HepG2 (cell line): ENCODE results near the gene ADGRB2. TPM values are rescaled to one million over a fixed set of nuclear protein-coding genes. Genes with fewer than 3 reads are reported as not detected.

Source experiments
- AHDC1 ChIP-seq: sonication (generic); formaldehyde crosslinking; IDR thresholded peaks from 2 replicates; pipeline ENCODE4 v1.5.1; 2020; ENCODE audit warnings: mild to moderate bottlenecking, missing genetic modification reagents, borderline replicate concordance
- ELF4 ChIP-seq: sonication (generic); formaldehyde crosslinking; IDR thresholded peaks from 2 replicates; pipeline ENCODE4 v1.5.0; 2020; ENCODE audit warnings: missing genetic modification reagents, mild to moderate bottlenecking, moderate library complexity, borderline replicate concordance
- FOXM1 ChIP-seq: sonication (generic); formaldehyde crosslinking; IDR thresholded peaks from 2 replicates; pipeline ENCODE4 v1.5.0; 2020; ENCODE audit warnings: missing genetic modification reagents
- HMG20A ChIP-seq: IDR thresholded peaks from 2 replicates; pipeline ENCODE4 v1.6.1; 2016; ENCODE audit warnings: borderline replicate concordance
- HMGXB4 ChIP-seq, 2 experiments: sonication (generic) in 1 of 2; formaldehyde crosslinking in 1 of 2; IDR thresholded peaks; 2 replicates each; pipeline versions ENCODE4 v1.4.0 to v1.6.1; 2018 to 2020; ENCODE audit warnings: missing genetic modification reagents in 2 of 2, borderline replicate concordance in 1 of 2, low read depth in 1 of 2, mild to moderate bottlenecking in 1 of 2, missing biosample characterization in 1 of 2
- HOXA3 ChIP-seq: sonication (generic); formaldehyde crosslinking; IDR thresholded peaks from 2 replicates; pipeline ENCODE4 v1.5.0; 2020; ENCODE audit warnings: missing genetic modification reagents
- NRL ChIP-seq: sonication (generic); formaldehyde crosslinking; IDR thresholded peaks from 2 replicates; pipeline ENCODE4 v1.5.0; 2020; ENCODE audit warnings: missing genetic modification reagents, mild to moderate bottlenecking, moderate library complexity, borderline replicate concordance
- PAF1 ChIP-seq: IDR thresholded peaks from 2 replicates; pipeline ENCODE4 v1.6.1; 2016; ENCODE audit warnings: missing genetic modification reagents, missing compliant biosample characterization
- STAG1 ChIP-seq: sonication (generic); formaldehyde crosslinking; IDR thresholded peaks from 2 replicates; pipeline ENCODE4 v1.4.0; 2020; ENCODE audit warnings: missing genetic modification reagents
- TCF7 ChIP-seq: sonication (generic); IDR thresholded peaks from 2 replicates; pipeline ENCODE4 v1.6.1; 2016; ENCODE audit warnings: antibody characterized with exemption, low read depth
- THYN1 ChIP-seq: sonication (generic); formaldehyde crosslinking; IDR thresholded peaks from 2 replicates; pipeline ENCODE4 v1.8.1; 2023; ENCODE audit warnings: low read depth, mild to moderate bottlenecking, moderate library complexity, missing genetic modification reagents, borderline replicate concordance
- TMF1 ChIP-seq: sonication (generic); formaldehyde crosslinking; IDR thresholded peaks from 2 replicates; pipeline ENCODE4 v1.8.1; 2022; ENCODE audit warnings: low read depth, missing genetic modification reagents
- ZNF274 ChIP-seq: sonication (generic); formaldehyde crosslinking; IDR thresholded peaks from 2 replicates; pipeline ENCODE4 v1.5.1; 2020; ENCODE audit warnings: mild to moderate bottlenecking, missing genetic modification reagents
- ZNF30 ChIP-seq: sonication (generic); formaldehyde crosslinking; IDR thresholded peaks from 2 replicates; pipeline ENCODE4 v1.5.0; 2020; ENCODE audit warnings: mild to moderate bottlenecking, missing genetic modification reagents
- ZNF383 ChIP-seq: sonication (generic); formaldehyde crosslinking; IDR thresholded peaks from 2 replicates; pipeline ENCODE4 v1.4.0; 2020; ENCODE audit warnings: missing genetic modification reagents, mild to moderate bottlenecking, borderline replicate concordance
- ZNF549 ChIP-seq: sonication (generic); formaldehyde crosslinking; IDR thresholded peaks from 2 replicates; pipeline ENCODE4 v1.5.0; 2020; ENCODE audit warnings: missing genetic modification reagents
- ZNF619 ChIP-seq: sonication (generic); formaldehyde crosslinking; IDR thresholded peaks from 2 replicates; pipeline ENCODE4 v1.4.0; 2020; ENCODE audit warnings: mild to moderate bottlenecking, missing genetic modification reagents
- polyA plus RNA-seq, 8 experiments: library from polyadenylated mRNA; depleted of rRNA in 3 of 8; stranded (reverse) in 7 of 8; unstranded in 1 of 8; fragments of >200 nt; fragmentation: Illumina TruSeq in 4 of 8; extraction: Trizol in 4 of 8; gene quantifications; 2 replicates each; pipeline versions ENCODE4 v1.2.1 to v1.2.3, GENCODE V29; 2011 to 2016; ENCODE audit warnings: low read depth in 4 of 8, missing spikeins in 1 of 8, mixed read lengths in 1 of 8; ENCODE audit not compliant: insufficient read depth in 1 of 8
- total RNA-seq, 5 experiments: library from RNA; depleted of rRNA; stranded (reverse); fragments of >200 nt; fragmentation: Illumina TruSeq; extraction: Trizol; gene quantifications; 2 replicates each; pipeline ENCODE4 v1.2.3, GENCODE V29; 2016; ENCODE audit warnings: low read depth in 1 of 5
- TF ChIP-seq, protein P1 (sequence below): sonication (generic); formaldehyde crosslinking; conservative IDR thresholded peaks from 2 replicates; pipeline ENCODE4 v1.8.0; 2022; ENCODE audit warnings: low read depth, missing genetic modification reagents
- TF ChIP-seq, protein P2 (sequence below): sonication (generic); formaldehyde crosslinking; IDR thresholded peaks from 2 replicates; pipeline ENCODE4 v1.5.0; 2020; ENCODE audit warnings: mild to moderate bottlenecking, missing genetic modification reagents

ADGRB2 gene
- total and polyA plus RNA-seq, 2 of the 13 experiments (the other 11 are each of a cell fraction or from before 2014, with no cell fraction given) = 0.03 to 0.09 TPM

DNA sequence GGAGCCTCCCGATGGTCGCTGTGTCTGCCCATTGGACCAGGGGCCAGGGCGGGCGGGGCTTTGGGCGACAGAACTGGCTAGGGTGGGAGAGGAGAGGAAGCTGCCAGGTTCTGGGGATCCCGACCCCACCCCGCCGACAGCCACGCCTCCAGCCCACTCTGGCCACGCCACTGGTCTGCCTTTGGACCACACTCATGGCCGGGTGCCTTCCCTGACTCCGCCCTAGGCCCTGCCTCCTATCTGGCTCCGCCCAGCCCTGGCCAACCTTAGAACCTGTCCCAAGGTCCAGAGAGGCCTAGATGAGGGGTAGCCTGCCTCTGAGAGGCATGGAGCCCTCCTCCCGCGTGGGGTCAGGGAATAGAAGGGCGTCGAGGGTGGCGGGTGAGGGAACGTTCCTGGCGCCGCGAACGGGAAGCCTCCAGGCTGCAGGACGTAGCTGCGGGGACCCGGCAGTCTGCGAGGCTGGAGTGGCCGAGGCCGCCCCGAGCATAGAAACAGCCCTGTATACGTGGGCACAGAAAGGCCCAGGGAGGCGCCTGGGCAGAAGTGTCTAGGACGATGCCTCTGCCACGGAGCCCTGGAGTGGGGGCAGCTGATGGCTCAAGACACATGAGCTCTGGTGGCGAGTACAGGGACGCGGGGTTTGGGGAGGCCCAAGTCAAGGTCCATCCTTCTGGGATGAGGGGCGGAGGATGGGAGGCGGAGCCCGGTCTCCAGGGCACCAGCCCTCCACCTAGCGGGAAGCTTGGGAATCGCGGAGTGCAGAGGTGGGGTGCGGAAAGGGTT is 48.9 kb downstream of the ADGRB2 start (continued):
- TF ChIP-seq FOXM1 (CRISPR knock-in tag) (no peak), ZNF619 (CRISPR knock-in tag) (peak; percentile 72), THYN1 (CRISPR knock-in tag) (no peak), HMGXB4 (CRISPR knock-in tag; IDR thresholded peaks at IDR 0.05; ENCODE audit: borderline replicate concordance in 1 of 2, low read depth in 1 of 2) (peak; percentile 90 to 94), TMF1 (CRISPR knock-in tag) (peak; percentile 59; the same call in 1 of the 2 replicates), HOXA3 (CRISPR knock-in tag) (peak; percentile 77), AHDC1 (no peak), PAF1 (no peak), NRL (CRISPR knock-in tag) (peak; percentile 76; the same call in 1 of the 2 replicates), ELF4 (no peak), ZNF383 (CRISPR knock-in tag) (peak; percentile 92; the same call in 1 of the 2 replicates), TCF7 (no peak), ZNF274 (CRISPR knock-in tag) (peak; percentile 94), HMG20A (CRISPR knock-in tag) (0 out of 2 replicates have a peak, but pooled peaks have one; percentile 14), ZNF30 (CRISPR knock-in tag) (no peak), ZNF549 (CRISPR knock-in tag) (no peak), STAG1 (CRISPR knock-in tag) (peak; percentile 34; the same call in 1 of the 2 replicates)
- TF ChIP-seq, protein P1, sequence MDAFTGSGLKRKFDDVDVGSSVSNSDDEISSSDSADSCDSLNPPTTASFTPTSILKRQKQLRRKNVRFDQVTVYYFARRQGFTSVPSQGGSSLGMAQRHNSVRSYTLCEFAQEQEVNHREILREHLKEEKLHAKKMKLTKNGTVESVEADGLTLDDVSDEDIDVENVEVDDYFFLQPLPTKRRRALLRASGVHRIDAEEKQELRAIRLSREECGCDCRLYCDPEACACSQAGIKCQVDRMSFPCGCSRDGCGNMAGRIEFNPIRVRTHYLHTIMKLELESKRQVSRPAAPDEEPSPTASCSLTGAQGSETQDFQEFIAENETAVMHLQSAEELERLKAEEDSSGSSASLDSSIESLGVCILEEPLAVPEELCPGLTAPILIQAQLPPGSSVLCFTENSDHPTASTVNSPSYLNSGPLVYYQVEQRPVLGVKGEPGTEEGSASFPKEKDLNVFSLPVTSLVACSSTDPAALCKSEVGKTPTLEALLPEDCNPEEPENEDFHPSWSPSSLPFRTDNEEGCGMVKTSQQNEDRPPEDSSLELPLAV (CRISPR knock-in tag) = no peak
- TF ChIP-seq, protein P2, sequence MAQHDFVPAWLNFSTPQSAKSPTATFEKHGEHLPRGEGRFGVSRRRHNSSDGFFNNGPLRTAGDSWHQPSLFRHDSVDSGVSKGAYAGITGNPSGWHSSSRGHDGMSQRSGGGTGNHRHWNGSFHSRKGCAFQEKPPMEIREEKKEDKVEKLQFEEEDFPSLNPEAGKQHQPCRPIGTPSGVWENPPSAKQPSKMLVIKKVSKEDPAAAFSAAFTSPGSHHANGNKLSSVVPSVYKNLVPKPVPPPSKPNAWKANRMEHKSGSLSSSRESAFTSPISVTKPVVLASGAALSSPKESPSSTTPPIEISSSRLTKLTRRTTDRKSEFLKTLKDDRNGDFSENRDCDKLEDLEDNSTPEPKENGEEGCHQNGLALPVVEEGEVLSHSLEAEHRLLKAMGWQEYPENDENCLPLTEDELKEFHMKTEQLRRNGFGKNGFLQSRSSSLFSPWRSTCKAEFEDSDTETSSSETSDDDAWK (CRISPR knock-in tag) = no peak
